OCI-LY3 (cell line): ENCODE results near the gene GGA2.

Experiments
- CTCF ChIP-seq: fragments of 200-600, 300-600 bp; sonication (generic); IDR thresholded peaks from 2 replicates; pipeline ENCODE4 v1.5.1; 2014; ENCODE audit warnings: antibody characterized with exemption, low read length, low read depth
- EZH2phosphoT487 ChIP-seq: fragments of 200-600 bp; shearing (Covaris generic); IDR thresholded peaks from 2 replicates; pipeline ENCODE4 v1.6.1; 2018; ENCODE audit warnings: antibody characterized with exemption, mixed run types, low read depth

- TF ChIP-seq CTCF (no peak), EZH2phosphoT487 (no peak)
Observed at GRCh38 chr16:23518435-23518891, 8.2 kb upstream of the GGA2 start.
